Stimulated activated naive CD8-positive, alpha-beta T cell treated with anti-CD3 and anti-CD28 coated beads, Interleukin-15, Interleukin-2, amounts not matched to agents 100 U/mL and 50 U/mL, for 24 hours (primary cell): ENCODE data around the gene RGS1.

ENCODE experiments used
- ATAC-seq: fragments of 150-1000 bp; cut with Tn5 transposase; one replicate; pipeline ENCODE4 v1.10.0; 2021
- DNase-seq: peaks from one replicate; pipeline ENCODE4 v3.0.0; 2021

The RGS1 gene

GRCh38 chr1:192575499-192576189 lies at the start of gene RGS1:
Gene RGS1, plus strand, starts transcription at chr1:192575773. Its CDS starts 20 bp downstream, at chr1:192575793.
- peak; percentile 93 for ATAC-seq
- DNase-seq, result peak; percentile 34

GRCh38 chr1:192527111-192527795 lies 48.3 kb upstream of the RGS1 start:
- ATAC-seq (no peak), DNase-seq (no peak)

GRCh38 chr1:192527950-192528349 lies 47.6 kb upstream of the RGS1 start:
- ATAC-seq (no peak), DNase-seq (no peak)

GRCh38 chr1:192529031-192529755 lies 46.4 kb upstream of the RGS1 start:
- DNase-seq, result no peak

GRCh38 chr1:192529811-192530210 lies 45.8 kb upstream of the RGS1 start:
- no peak for ATAC-seq
- DNase-seq, result no peak

More at GRCh38 chr1:192529031-192529755, 46.4 kb upstream of the RGS1 start:
- no peak for ATAC-seq

- peak; percentile 58 for ATAC-seq
- no peak for DNase-seq
Measured at GRCh38 chr1:192530254-192530653, 45.3 kb upstream of the RGS1 start.

- ATAC-seq (peak; percentile 97), DNase-seq (peak; percentile 48)
Measured at GRCh38 chr1:192531037-192531703, 44.4 kb upstream of the RGS1 start.

- ATAC-seq (no peak), DNase-seq (no peak)
Measured at GRCh38 chr1:192534666-192535065, 40.9 kb upstream of the RGS1 start.

GRCh38 chr1:192535916-192536664 lies 39.5 kb upstream of the RGS1 start:
- no peak for DNase-seq
- ATAC-seq, result no peak

GRCh38 chr1:192538407-192539296 lies 36.9 kb upstream of the RGS1 start:
- ATAC-seq, result peak; percentile 49
- no peak for DNase-seq

- ATAC-seq (no peak), DNase-seq (no peak)
Measured at GRCh38 chr1:192539297-192540092, 36.1 kb upstream of the RGS1 start.

GRCh38 chr1:192543445-192543844 lies 32.1 kb upstream of the RGS1 start:
- DNase-seq, result no peak
- no peak for ATAC-seq

- ATAC-seq, result peak; percentile 24
Measured at GRCh38 chr1:192545896-192546521, 29.6 kb upstream of the RGS1 start.

GRCh38 chr1:192546596-192547190 lies 28.9 kb upstream of the RGS1 start:
- ATAC-seq, result peak; percentile 30

More at GRCh38 chr1:192545896-192546521, 29.6 kb upstream of the RGS1 start:
- DNase-seq, result no peak

GRCh38 chr1:192547501-192547900 lies 28.1 kb upstream of the RGS1 start:
- DNase-seq (no peak), ATAC-seq (no peak)

More at GRCh38 chr1:192546596-192547190, 28.9 kb upstream of the RGS1 start:
- DNase-seq, result no peak

GRCh38 chr1:192549937-192550336 lies 25.6 kb upstream of the RGS1 start:
- ATAC-seq (no peak), DNase-seq (no peak)

- ATAC-seq, result peak; percentile 86
- no peak for DNase-seq
Measured at GRCh38 chr1:192550922-192551534, 24.5 kb upstream of the RGS1 start.

GRCh38 chr1:192552760-192553191 lies 22.8 kb upstream of the RGS1 start:
- ATAC-seq (no peak), DNase-seq (no peak)
